GM12864 (cell line): ENCODE measurements around the gene SMIM35.

ENCODE experiments used
- DNase-seq: peaks from one replicate; pipeline ENCODE4 v3.0.0-alpha.2; 2011; ENCODE audit warnings: low read depth
- H3K4me3 ChIP-seq: 2 replicates; pipeline ENCODE4 v1.5.1; 2011; ENCODE audit warnings: mild to moderate bottlenecking, low read depth, low read length, control low read depth
- TF ChIP-seq, protein P1 (sequence below): IDR thresholded peaks from 2 replicates; pipeline ENCODE4 v1.5.1; 2011; ENCODE audit warnings: low read depth, mild to moderate bottlenecking, moderate library complexity, low read length, control low read depth, inconsistent platforms; ENCODE audit errors: missing control alignments

SMIM35 gene

DNA sequence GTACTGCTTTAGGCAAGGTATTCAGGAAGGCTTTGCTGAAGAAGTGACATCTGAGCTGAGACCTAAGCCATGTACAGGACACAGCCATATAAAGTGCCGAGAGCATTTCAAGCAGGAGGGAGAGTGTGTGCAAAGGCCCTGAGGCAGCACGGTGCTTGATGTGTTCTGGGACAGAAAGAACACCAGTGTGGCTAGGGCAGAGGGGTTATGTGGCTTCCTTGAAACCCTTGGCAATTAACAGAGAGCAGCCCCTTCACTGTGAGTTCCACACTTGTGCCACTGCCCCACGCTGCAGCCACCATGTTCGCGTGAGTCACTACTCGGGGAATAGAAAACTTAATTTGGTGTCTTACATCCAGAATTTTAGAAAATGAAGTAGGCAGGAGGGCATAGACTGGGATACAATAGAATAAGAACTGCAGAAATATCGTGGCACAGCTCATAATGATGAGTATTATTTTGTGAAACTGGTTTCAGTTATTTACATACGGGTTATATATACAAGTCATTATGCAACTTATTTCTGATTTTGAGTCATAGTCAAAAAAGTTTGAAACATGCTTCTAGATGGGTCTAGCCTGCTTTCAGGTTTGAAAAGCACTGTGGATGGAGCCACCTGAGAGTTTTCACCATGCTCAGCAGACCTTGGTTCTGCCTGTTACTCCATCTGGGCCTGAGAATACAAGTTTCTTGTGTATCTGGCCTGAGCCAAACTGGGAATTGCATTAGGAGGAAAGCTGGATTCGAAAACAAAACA, 88.8 kb downstream of the SMIM35 start:
- DNase-seq: no peak
- TF ChIP-seq, protein P1, sequence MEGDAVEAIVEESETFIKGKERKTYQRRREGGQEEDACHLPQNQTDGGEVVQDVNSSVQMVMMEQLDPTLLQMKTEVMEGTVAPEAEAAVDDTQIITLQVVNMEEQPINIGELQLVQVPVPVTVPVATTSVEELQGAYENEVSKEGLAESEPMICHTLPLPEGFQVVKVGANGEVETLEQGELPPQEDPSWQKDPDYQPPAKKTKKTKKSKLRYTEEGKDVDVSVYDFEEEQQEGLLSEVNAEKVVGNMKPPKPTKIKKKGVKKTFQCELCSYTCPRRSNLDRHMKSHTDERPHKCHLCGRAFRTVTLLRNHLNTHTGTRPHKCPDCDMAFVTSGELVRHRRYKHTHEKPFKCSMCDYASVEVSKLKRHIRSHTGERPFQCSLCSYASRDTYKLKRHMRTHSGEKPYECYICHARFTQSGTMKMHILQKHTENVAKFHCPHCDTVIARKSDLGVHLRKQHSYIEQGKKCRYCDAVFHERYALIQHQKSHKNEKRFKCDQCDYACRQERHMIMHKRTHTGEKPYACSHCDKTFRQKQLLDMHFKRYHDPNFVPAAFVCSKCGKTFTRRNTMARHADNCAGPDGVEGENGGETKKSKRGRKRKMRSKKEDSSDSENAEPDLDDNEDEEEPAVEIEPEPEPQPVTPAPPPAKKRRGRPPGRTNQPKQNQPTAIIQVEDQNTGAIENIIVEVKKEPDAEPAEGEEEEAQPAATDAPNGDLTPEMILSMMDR: no peak
- H3K4me3 ChIP-seq: no peak overlapping the region

DNA sequence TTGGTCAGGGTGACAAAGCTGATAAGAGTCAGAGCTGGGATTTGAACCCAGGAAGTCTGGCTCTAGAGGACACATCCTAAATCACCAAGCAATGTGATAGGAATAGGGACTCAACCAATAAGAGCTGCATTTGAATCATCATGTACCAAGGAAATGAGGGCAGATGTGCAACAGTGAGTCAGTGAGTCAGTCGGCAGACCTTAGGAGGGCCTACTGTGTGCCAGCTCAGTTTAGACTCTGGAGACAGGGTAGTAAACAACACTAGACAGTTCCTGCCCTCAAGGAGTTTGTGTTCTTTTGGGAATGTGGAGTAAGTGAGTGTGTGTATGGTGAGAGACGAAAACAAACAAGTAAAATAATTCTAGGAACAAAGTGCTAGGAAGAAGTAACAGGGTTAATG, 89.4 kb downstream of the SMIM35 start:
- TF ChIP-seq, protein P1: no peak
- no peak overlapping the region for H3K4me3 ChIP-seq
- no peak for DNase-seq

DNA sequence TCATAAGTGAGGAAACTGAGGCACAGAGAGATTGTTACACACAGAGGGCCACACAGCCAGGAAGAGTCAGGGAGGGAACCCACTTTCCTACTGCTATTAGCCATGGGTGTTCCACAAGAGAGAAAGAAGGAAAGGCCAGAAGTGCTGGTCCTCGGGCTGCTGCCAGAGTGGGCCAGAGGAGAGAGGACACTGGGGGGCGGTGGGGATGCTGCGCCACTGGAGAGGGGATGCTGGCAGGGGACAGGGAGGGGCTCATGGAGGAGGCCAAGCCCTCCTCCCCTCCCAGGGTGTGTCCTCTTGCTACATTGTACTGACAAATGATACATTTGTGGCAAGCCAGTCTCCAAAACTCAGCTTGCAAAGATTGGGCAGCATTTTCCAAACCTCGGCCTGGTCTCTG, 90.7 kb downstream of the SMIM35 start:
- TF ChIP-seq, protein P1: no peak
- no peak for DNase-seq
- no peak overlapping the region for H3K4me3 ChIP-seq

DNA sequence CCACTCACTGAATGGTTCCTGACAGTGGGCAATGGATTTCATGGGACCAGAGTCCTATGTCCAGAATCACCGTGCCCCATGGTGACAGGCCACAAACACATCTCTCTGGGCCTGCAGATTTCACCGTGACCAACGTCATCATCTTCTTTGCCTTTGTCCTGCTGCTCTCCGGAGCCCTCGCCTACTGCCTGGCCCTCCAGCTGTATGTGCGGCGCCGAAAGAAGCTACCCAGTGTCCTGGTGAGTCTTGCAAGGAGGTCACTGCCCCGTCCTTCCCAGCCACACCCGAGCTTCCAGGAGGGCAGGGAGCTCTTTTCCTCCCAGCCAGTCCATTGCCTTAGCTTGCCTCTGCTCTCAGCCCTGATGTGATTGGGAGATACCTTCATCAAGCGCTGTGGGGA, 91.3 kb downstream of the SMIM35 start:
- no peak for DNase-seq
- H3K4me3 ChIP-seq: no peak overlapping the region
- TF ChIP-seq, protein P1: no peak

DNA sequence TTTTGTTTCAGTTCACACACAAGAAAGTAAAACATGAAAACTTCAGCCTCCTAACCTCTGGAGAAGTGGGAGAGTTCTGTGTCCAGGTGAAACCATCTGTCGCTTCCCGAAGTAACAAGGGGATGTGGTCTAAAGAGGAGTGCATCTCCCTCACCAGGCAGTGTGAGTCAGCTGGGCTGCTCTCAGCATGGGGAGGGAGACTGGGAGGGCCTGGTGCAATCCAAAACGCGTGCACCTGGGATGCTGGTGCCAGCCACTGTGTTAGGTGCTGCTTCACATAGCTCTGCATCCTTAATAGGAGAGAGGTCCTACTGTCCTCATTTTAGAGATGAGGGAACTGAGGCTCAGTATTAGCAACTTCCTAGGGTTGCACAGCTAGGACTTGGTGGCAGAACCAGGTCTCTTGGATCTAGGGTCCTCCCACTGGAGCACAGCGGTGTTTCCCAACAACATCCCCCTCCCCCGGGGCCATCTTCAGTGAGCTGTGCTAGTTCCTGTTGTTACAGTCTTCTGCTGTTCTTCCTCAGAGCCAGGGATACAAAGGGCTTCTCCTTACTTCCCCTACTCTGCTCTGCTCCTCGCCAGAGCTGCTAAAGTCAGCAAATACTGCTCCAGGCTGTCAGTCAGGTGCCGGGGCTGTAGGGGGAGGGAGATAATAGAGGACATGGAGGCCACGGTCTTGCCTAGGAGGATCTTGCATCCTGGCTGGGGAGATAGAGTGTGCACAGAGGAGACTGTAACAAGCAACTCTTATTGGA, 92.6 kb downstream of the SMIM35 start:
- DNase-seq: no peak
- TF ChIP-seq, protein P1: no peak
- no peak overlapping the region for H3K4me3 ChIP-seq

DNA sequence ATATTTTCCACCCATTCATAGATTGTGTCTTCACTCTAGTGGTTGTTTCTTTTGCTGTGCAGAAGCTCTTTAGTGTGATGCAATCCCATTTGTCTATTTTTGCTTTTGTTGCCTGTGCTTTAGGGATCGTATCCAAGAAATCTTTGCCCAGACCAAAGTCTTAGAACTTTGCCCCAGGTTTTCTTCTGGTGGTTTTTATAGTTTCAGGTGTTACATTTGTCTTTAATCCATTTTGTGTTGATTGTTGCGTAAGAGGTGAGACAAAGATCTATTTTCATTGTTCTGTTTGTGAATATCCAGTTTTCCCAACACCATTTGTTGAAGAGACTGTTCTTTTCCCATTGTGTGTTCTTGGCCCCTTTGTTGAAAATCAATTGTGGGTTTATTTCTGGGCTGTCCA, 94.1 kb downstream of the SMIM35 start:
- TF ChIP-seq, protein P1: no peak
- DNase-seq: no peak
- no peak overlapping the region for H3K4me3 ChIP-seq

DNA sequence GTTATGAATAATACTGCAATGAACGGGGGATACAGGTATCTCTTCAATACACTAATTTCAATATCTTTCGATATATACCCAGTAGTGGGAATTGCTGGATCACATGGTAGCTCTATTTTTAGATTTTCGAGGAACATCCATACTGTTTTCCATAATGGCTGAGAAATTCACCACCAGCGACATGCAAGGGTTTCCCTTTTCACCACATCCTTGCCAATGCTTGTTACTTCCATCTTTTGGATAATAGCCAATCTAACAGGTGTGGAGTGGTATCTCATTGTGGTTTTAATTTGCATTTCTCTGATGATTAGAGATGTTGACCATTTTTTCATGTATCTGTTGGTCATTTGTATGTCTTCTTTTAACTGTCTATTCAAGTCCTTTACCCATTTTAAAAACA, 94.6 kb downstream of the SMIM35 start:
- DNase-seq: no peak
- TF ChIP-seq, protein P1: no peak
- H3K4me3 ChIP-seq: no peak overlapping the region
